OCI-LY1 (cell line): ENCODE results near the gene MB.

Source experiments
- H2AFZ ChIP-seq: fragments of 200-600 bp; sonication (generic), shearing (Covaris generic); 2 replicates; pipeline ENCODE4 v1.6.0; 2014; ENCODE audit warnings: antibody characterized with exemption, mild to moderate bottlenecking, low read length
- H3F3A ChIP-seq: fragments of 200-600 bp; sonication (generic), shearing (Covaris generic); 2 replicates; pipeline ENCODE4 v1.6.0; 2014; ENCODE audit warnings: mild to moderate bottlenecking, antibody characterized with exemption, low read length, moderate library complexity; ENCODE audit not compliant: insufficient read depth
- H3K27ac ChIP-seq: fragments of 200-600 bp; sonication (generic); 2 replicates; pipeline ENCODE4 v1.5.1; 2014; ENCODE audit warnings: low read length, mixed run types, mild to moderate bottlenecking, low read depth; ENCODE audit not compliant: poor library complexity, severe bottlenecking
- H3K27me3 ChIP-seq: fragments of 200-600 bp; sonication (generic); 2 replicates; pipeline ENCODE4 v1.6.0; 2014; ENCODE audit warnings: antibody characterized with exemption, mild to moderate bottlenecking, low read length, moderate library complexity; ENCODE audit not compliant: insufficient read depth
- H3K36me3 ChIP-seq: fragments of 200-600 bp; sonication (generic); 2 replicates; pipeline ENCODE4 v1.6.1; 2014; ENCODE audit warnings: mild to moderate bottlenecking, antibody characterized with exemption, low read length, moderate library complexity, mixed read lengths; ENCODE audit not compliant: insufficient read depth
- H3K4me1 ChIP-seq: fragments of 200-600 bp; sonication (generic); 2 replicates; pipeline ENCODE4 v1.5.1; 2014; ENCODE audit warnings: mild to moderate bottlenecking, low read length, moderate library complexity; ENCODE audit not compliant: insufficient read depth, severe bottlenecking
- H3K4me2 ChIP-seq: fragments of 200-600 bp; sonication (generic), shearing (Covaris generic); 2 replicates; pipeline ENCODE4 v1.6.1; 2014; ENCODE audit warnings: low read length
- H3K4me3 ChIP-seq: fragments of 200-600 bp; sonication (generic); 2 replicates; pipeline ENCODE4 v1.5.1; 2014; ENCODE audit warnings: low read length, low read depth, mild to moderate bottlenecking, mixed read lengths; ENCODE audit not compliant: poor library complexity, severe bottlenecking
- H3K79me2 ChIP-seq: fragments of 200-600 bp; shearing (Covaris generic); 2 replicates; pipeline ENCODE4 v1.6.1; 2016; ENCODE audit warnings: mixed run types, low read length, mixed read lengths; ENCODE audit not compliant: insufficient read depth
- H3K9ac ChIP-seq: fragments of 200-600 bp; sonication (generic), shearing (Covaris generic); 2 replicates; pipeline ENCODE4 v1.6.1; 2014; ENCODE audit warnings: mild to moderate bottlenecking, low read length, mixed read lengths
- H3K9me2 ChIP-seq: fragments of 200-600 bp; sonication (generic), shearing (Covaris generic); 2 replicates; pipeline ENCODE4 v1.6.1; 2014; ENCODE audit warnings: low read depth, mild to moderate bottlenecking, low read length, mixed read lengths
- H3K9me3 ChIP-seq: fragments of 200-600 bp; shearing (Covaris generic); 2 replicates; pipeline ENCODE4 v1.6.1; 2014; ENCODE audit warnings: low read length, mixed read lengths
- H4K20me1 ChIP-seq: fragments of 200-600 bp; sonication (generic), shearing (Covaris generic); 2 replicates; pipeline ENCODE4 v1.6.0; 2016; ENCODE audit warnings: mild to moderate bottlenecking, low read length; ENCODE audit not compliant: insufficient read depth
- CTCF ChIP-seq: fragments of 200-600 bp; sonication (generic), shearing (Covaris generic); IDR thresholded peaks from 2 replicates; pipeline ENCODE4 v1.5.1; 2017; ENCODE audit warnings: mild to moderate bottlenecking, antibody characterized with exemption, low read length, moderate library complexity, mixed read lengths
- EZH2 ChIP-seq: fragments of 200-600 bp; sonication (generic), shearing (Covaris generic); IDR thresholded peaks from 2 replicates; pipeline ENCODE4 v1.8.0; 2017; ENCODE audit warnings: borderline replicate concordance, mixed run types, mild to moderate bottlenecking, antibody characterized with exemption, low read length, moderate library complexity, mixed read lengths

MB gene

DNA sequence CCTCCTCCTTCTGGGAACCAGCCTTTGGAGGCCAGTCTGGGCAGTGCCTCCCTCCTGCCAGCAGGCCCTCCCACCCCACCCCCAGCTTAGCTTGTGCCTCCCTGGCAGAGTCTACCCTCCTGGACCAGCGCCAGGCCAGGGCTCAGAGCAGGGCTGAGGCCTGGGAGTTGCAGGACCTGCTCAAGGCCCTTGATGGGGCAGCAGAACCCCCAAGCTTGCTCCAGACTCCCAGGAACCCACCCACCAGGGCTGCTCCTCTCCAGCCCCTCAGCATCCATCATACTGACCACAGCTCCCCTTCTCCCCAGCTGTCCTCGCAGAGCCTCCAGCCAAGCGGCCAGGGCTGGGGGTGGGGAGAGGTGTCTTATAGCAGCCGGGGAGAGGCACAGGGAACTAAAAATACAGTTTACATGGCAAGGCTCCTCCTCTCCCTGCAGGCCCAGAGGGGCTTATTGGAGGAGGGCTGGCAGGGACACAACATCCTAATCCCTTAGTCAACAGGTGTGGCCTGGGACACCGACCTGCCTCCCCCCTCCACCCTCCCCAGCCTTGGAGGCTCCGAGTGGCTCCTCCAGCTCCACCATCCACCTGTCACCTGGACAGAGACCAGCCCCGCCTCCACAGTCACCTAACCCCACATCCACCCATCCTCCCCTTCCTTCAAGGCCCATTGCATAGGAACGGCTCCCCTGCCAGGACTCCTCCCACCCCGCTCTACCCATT is 5.2 kb upstream of the MB start:
- peaks cover 2% of the 10 kb centered on the region for H3K4me1 ChIP-seq
- no peaks in the 10 kb centered on the region for H3K9me3 ChIP-seq
- TF ChIP-seq CTCF (no peak), EZH2 (no peak)
- H3K4me2 ChIP-seq, result no peak overlapping the region
- H3F3A ChIP-seq, result no peaks in the 10 kb centered on the region
- no peak overlapping the region for H3K9ac ChIP-seq
- no peaks in the 10 kb centered on the region for H4K20me1 ChIP-seq
- no peaks in the 10 kb centered on the region for H3K9me2 ChIP-seq
- H3K36me3 ChIP-seq, result no peaks in the 10 kb centered on the region
- no peaks in the 10 kb centered on the region for H3K79me2 ChIP-seq
- no peak overlapping the region for H3K4me3 ChIP-seq
- no peaks in the 10 kb centered on the region for H3K27me3 ChIP-seq
- no peak overlapping the region for H3K27ac ChIP-seq
- H2AFZ ChIP-seq, result no peak overlapping the region

GRCh38 chr22:35621451-35621850 is 4.3 kb upstream of the MB start:
- Histone ChIP-seq H3K9me3 (no peaks in the 10 kb centered on the region), H3K9ac (no peak overlapping the region), H3K4me2 (no peak overlapping the region), H3K36me3 (no peaks in the 10 kb centered on the region), H3F3A (no peaks in the 10 kb centered on the region), H3K4me1 (no peaks in the 10 kb centered on the region), H3K27me3 (no peaks in the 10 kb centered on the region), H4K20me1 (no peaks in the 10 kb centered on the region), H3K9me2 (no peaks in the 10 kb centered on the region), H2AFZ (no peak overlapping the region), H3K4me3 (no peak overlapping the region), H3K79me2 (no peaks in the 10 kb centered on the region), H3K27ac (no peak overlapping the region)
- TF ChIP-seq CTCF, result no peak
- TF ChIP-seq EZH2, result no peak

DNA sequence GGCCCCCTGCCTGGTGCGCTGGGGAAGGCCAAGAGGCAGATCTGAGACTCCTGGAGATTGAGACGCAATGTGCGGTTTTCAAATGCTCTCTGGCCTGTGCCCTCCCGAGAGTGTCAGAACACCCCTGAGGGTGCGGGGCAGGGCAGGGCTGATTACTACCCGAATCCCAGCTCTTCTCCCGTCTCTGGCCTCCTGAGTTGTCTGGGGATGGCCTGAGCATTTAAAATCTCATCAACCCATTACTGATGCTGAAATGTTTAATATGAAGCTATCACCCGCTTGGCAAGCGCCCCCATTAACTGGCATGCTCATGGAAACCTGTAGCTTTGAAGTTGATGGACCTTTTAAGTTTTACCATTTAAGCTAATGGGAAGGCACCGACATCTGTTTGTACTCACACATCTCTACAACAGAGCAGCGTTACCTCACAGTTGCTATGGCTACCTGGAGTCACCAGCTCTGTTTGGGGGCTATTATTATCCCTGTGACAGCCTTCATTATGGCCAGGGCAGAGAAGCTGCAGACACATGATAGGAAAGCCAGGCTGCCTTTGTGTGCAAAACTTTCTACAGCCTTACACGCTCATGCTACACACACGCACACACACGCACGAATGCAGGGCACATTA is 3.6 kb upstream of the MB start:
- TF ChIP-seq EZH2 (no peak), CTCF (no peak)
- Histone ChIP-seq H3K4me1 (no peaks in the 10 kb centered on the region), H3K4me2 (no peak overlapping the region), H3K9me2 (no peaks in the 10 kb centered on the region), H4K20me1 (no peaks in the 10 kb centered on the region), H3K36me3 (no peaks in the 10 kb centered on the region), H3K27me3 (no peaks in the 10 kb centered on the region), H3K79me2 (no peaks in the 10 kb centered on the region), H3K9ac (no peak overlapping the region), H3F3A (no peaks in the 10 kb centered on the region), H3K4me3 (no peak overlapping the region), H2AFZ (no peak overlapping the region), H3K9me3 (no peaks in the 10 kb centered on the region), H3K27ac (no peak overlapping the region)
